H1 (cell line): ENCODE measurements around the gene ALDH3B1. TPM values are rescaled to one million over a fixed set of nuclear protein-coding genes. Genes with fewer than 3 reads are reported as not detected.

Experiments used
- CTCF ChIA-PET: fragments of 300-600 bp; sonication (Branson Sonifier 250); formaldehyde crosslinking; loops from one replicate; lab custom pipeline; 2021; ENCODE audit not compliant: partially characterized antibody; lab: Charles Lee
- POLR2A ChIA-PET: fragments of 300-600 bp; sonication (Branson Sonifier 250); formaldehyde crosslinking; loops from one replicate; lab custom pipeline; 2021; ENCODE audit warnings: inconsistent platforms; ENCODE audit not compliant: partially characterized antibody; lab: Charles Lee
- DNase-seq, 2 experiments: peaks; one replicate each; pipeline versions ENCODE4 v3.0.0 to v3.0.0-alpha.2; 2010 to 2022; ENCODE audit warnings: low spot score in 2 of 2, low read depth in 1 of 2, mixed read lengths in 1 of 2
- FAIRE-seq: peaks from 2 replicates; lab custom pipeline; 2011; peaks lifted over from hg19 to GRCh38; lab: Jason Lieb, UNC
- H2AFZ ChIP-seq: 2 replicates; pipeline ENCODE4 v1.8.1; 2012; ENCODE audit warnings: low read length, inconsistent platforms
- H2AK5ac ChIP-seq: 2 replicates; pipeline ENCODE4 v1.6.1; 2013; ENCODE audit warnings: low read depth, low read length
- H2BK120ac ChIP-seq: replicated peaks from 2 replicates; pipeline ENCODE3; 2013; ENCODE audit warnings: low read depth, low read length, inconsistent platforms
- H2BK12ac ChIP-seq: 2 replicates; pipeline ENCODE4 v1.6.1; 2013; ENCODE audit warnings: low read depth, low read length
- H2BK15ac ChIP-seq: 2 replicates; pipeline ENCODE4 v1.6.1; 2013; ENCODE audit warnings: low read length
- H2BK20ac ChIP-seq: 2 replicates; pipeline ENCODE4 v1.6.1; 2013; ENCODE audit warnings: low read length
- H2BK5ac ChIP-seq: 2 replicates; pipeline ENCODE4 v1.6.1; 2013; ENCODE audit warnings: low read depth, low read length
- H3K14ac ChIP-seq: 2 replicates; pipeline ENCODE4 v1.6.1; 2013; ENCODE audit warnings: inconsistent platforms; ENCODE audit not compliant: insufficient read length
- H3K18ac ChIP-seq: 2 replicates; pipeline ENCODE4 v1.6.1; 2013; ENCODE audit warnings: low read length; ENCODE audit errors: extremely low read depth
- H3K23ac ChIP-seq: 2 replicates; pipeline ENCODE4 v1.6.1; 2013; ENCODE audit warnings: inconsistent platforms; ENCODE audit not compliant: insufficient read length
- H3K23me2 ChIP-seq: 2 replicates; pipeline ENCODE4 v1.6.1; 2013; ENCODE audit warnings: low read depth, low read length
- H3K27ac ChIP-seq: 2 replicates; pipeline ENCODE4 v1.6.1; 2011; ENCODE audit warnings: low read depth, low read length, inconsistent platforms
- H3K27me3 ChIP-seq, 4 experiments: replicated peaks in 1 of 4; 1 replicate in 1 of 4; 2 replicates in 3 of 4; pipeline versions ENCODE4 v1.6.1 to v1.8.1; 2011 to 2013; ENCODE audit warnings: low read length in 3 of 4, mild to moderate bottlenecking in 3 of 4, inconsistent platforms in 2 of 4, mixed read lengths in 2 of 4, moderate library complexity in 1 of 4; ENCODE audit not compliant: control insufficient read depth in 3 of 4, insufficient read depth in 3 of 4; ENCODE audit errors: extremely low read depth in 1 of 4
- H3K36me3 ChIP-seq, 4 experiments: 2 replicates each; pipeline versions ENCODE4 v1.6.1 to v1.8.1; 2011 to 2013; ENCODE audit warnings: mild to moderate bottlenecking in 4 of 4, low read length in 3 of 4, moderate library complexity in 2 of 4, control low read depth in 1 of 4, inconsistent platforms in 1 of 4; ENCODE audit not compliant: insufficient read depth in 4 of 4, control insufficient read depth in 2 of 4
- H3K4ac ChIP-seq: replicated peaks from 2 replicates; pipeline ENCODE3; 2013; ENCODE audit warnings: low read length, low read depth, mixed read lengths, inconsistent platforms; ENCODE audit not compliant: insufficient read length
- H3K4me1 ChIP-seq, 4 experiments: replicated peaks in 1 of 4; 1 replicate in 1 of 4; 2 replicates in 3 of 4; pipeline versions ENCODE4 v1.6.1 to v1.8.1; 2011 to 2013; ENCODE audit warnings: low read length in 3 of 4, inconsistent platforms in 2 of 4, mixed read lengths in 1 of 4; ENCODE audit not compliant: insufficient read depth in 4 of 4, control insufficient read depth in 3 of 4
- H3K4me2 ChIP-seq, 2 experiments: 2 replicates each; pipeline versions ENCODE4 v1.6.1 to v1.8.1; 2011 to 2013; ENCODE audit warnings: low read depth in 2 of 2, low read length in 2 of 2, control low read depth in 1 of 2, inconsistent platforms in 1 of 2, mild to moderate bottlenecking in 1 of 2; ENCODE audit not compliant: insufficient read depth in 1 of 2
- H3K4me3 ChIP-seq, 4 experiments: fragments of 200-600, 300-600 bp in 1 of 4; sonication (generic), shearing (Covaris generic), sonication (Bioruptor Twin) in 1 of 4; 2 replicates each; pipeline versions ENCODE4 v1.5.1 to v1.8.1; 2011 to 2016; ENCODE audit warnings: low read length in 4 of 4, low read depth in 3 of 4, control low read depth in 2 of 4, inconsistent platforms in 2 of 4, mild to moderate bottlenecking in 2 of 4, mixed read lengths in 1 of 4, moderate library complexity in 1 of 4; ENCODE audit not compliant: insufficient read depth in 2 of 4; ENCODE audit errors: extremely low read depth in 1 of 4
- H3K56ac ChIP-seq: replicated peaks from 2 replicates; pipeline ENCODE3; 2013; ENCODE audit warnings: low read depth, mild to moderate bottlenecking, mixed read lengths, low read length, inconsistent platforms; ENCODE audit not compliant: insufficient read length
- H3K79me1 ChIP-seq: 2 replicates; pipeline ENCODE4 v1.6.1; 2013; ENCODE audit warnings: low read depth, low read length, control low read depth
- H3K79me2 ChIP-seq, 2 experiments: 2 replicates each; pipeline versions ENCODE4 v1.6.1 to v1.8.1; 2012 to 2013; ENCODE audit warnings: low read length in 2 of 2, mild to moderate bottlenecking in 2 of 2, inconsistent platforms in 1 of 2; ENCODE audit not compliant: insufficient read depth in 2 of 2, control insufficient read depth in 1 of 2
- H3K9ac ChIP-seq, 4 experiments: replicated peaks in 1 of 4; 1 replicate in 1 of 4; 2 replicates in 3 of 4; pipeline versions ENCODE4 v1.6.1 to v1.8.1; 2011 to 2013; ENCODE audit warnings: low read depth in 3 of 4, low read length in 3 of 4, control low read depth in 2 of 4, mild to moderate bottlenecking in 2 of 4, moderate library complexity in 2 of 4, inconsistent platforms in 1 of 4; ENCODE audit errors: extremely low read depth in 1 of 4
- H3K9me3 ChIP-seq, 2 experiments: 2 replicates each; pipeline versions ENCODE4 v1.6.1 to v1.8.1; 2012 to 2013; ENCODE audit warnings: mild to moderate bottlenecking in 2 of 2, moderate library complexity in 2 of 2, control low read depth in 1 of 2, inconsistent platforms in 1 of 2, low read depth in 1 of 2, low read length in 1 of 2, mixed read lengths in 1 of 2; ENCODE audit not compliant: insufficient read depth in 2 of 2
- H4K20me1 ChIP-seq, 2 experiments: replicated peaks in 1 of 2; 2 replicates each; pipeline versions ENCODE3 to v1.8.1; 2011 to 2013; ENCODE audit warnings: inconsistent platforms in 2 of 2, low read length in 2 of 2, mild to moderate bottlenecking in 1 of 2; ENCODE audit not compliant: insufficient read depth in 2 of 2, control insufficient read depth in 1 of 2
- H4K5ac ChIP-seq: 2 replicates; pipeline ENCODE4 v1.6.1; 2013; ENCODE audit warnings: low read length, low read depth, mixed read lengths, inconsistent platforms; ENCODE audit not compliant: insufficient read length
- H4K8ac ChIP-seq: 2 replicates; pipeline ENCODE4 v1.8.0; 2013; ENCODE audit warnings: mild to moderate bottlenecking, moderate library complexity, low read length, inconsistent platforms; ENCODE audit not compliant: insufficient read depth; ENCODE audit errors: extremely low read depth
- H4K91ac ChIP-seq: replicated peaks from 2 replicates; pipeline ENCODE3; 2013; ENCODE audit warnings: low read length, mixed read lengths, inconsistent platforms; ENCODE audit not compliant: insufficient read length
- ASH2L ChIP-seq: fragments of 200-600, 300-600 bp; sonication (generic); IDR thresholded peaks from one replicate; pipeline ENCODE4 v1.7.1; 2017; ENCODE audit warnings: low read length
- CEBPB ChIP-seq: IDR thresholded peaks from 2 replicates; pipeline ENCODE4 v1.6.1; 2012; ENCODE audit warnings: low read depth, low read length
- GABPA ChIP-seq: IDR thresholded peaks from 2 replicates; pipeline ENCODE4 v1.6.1; 2011; ENCODE audit warnings: mild to moderate bottlenecking, low read length, moderate library complexity, borderline replicate concordance; ENCODE audit not compliant: insufficient read depth
- HDAC6 ChIP-seq: IDR thresholded peaks from one replicate; pipeline ENCODE4 v1.7.1; 2012; ENCODE audit warnings: low read depth, mild to moderate bottlenecking, inconsistent platforms, low read length, moderate library complexity
- JUN ChIP-seq: IDR thresholded peaks from 2 replicates; pipeline ENCODE4 v1.6.1; 2011; ENCODE audit warnings: low read depth, mild to moderate bottlenecking, improper control_type of control experiment, low read length
- KDM4A ChIP-seq: IDR thresholded peaks from one replicate; pipeline ENCODE4 v1.7.1; 2012; ENCODE audit warnings: low read depth, mild to moderate bottlenecking, moderate library complexity, low read length, inconsistent platforms; ENCODE audit not compliant: severe bottlenecking
- MAFK ChIP-seq: IDR thresholded peaks from 2 replicates; pipeline ENCODE4 v1.6.1; 2012; ENCODE audit warnings: low read depth, mild to moderate bottlenecking, improper control_type of control experiment, low read length
- MAX ChIP-seq: IDR thresholded peaks from 2 replicates; pipeline ENCODE4 v1.6.1; 2012; ENCODE audit warnings: inconsistent platforms
- NANOG ChIP-seq: IDR thresholded peaks from 2 replicates; pipeline ENCODE4 v1.6.1; 2011; ENCODE audit warnings: low read length, low read depth, mild to moderate bottlenecking, inconsistent platforms; ENCODE audit not compliant: insufficient read depth, poor library complexity, severe bottlenecking
- RFX5 ChIP-seq: IDR thresholded peaks from 2 replicates; pipeline ENCODE4 v1.6.1; 2011; ENCODE audit warnings: low read depth, low read length, improper control_type of control experiment, borderline replicate concordance
- WGBS, 2 experiments: shearing (Covaris generic) in 1 of 2; methylation state at CpG; one replicate each; pipeline versions ENCODE4 v1.1.6 to v1.1.7; 2013 to 2015; ENCODE audit warnings: low lambda C conversion rate in 2 of 2, mixed read lengths in 2 of 2, inconsistent platforms in 1 of 2, low coverage in 1 of 2, missing lambda C conversion rate in 1 of 2; ENCODE audit not compliant: insufficient replicate concordance in 2 of 2, insufficient coverage in 1 of 2, insufficient read length in 1 of 2; ENCODE audit errors: extremely low coverage in 1 of 2, missing lambda C conversion rate in 1 of 2; 5-methylcytosine and 5-hydroxymethylcytosine counted together
- polyA plus RNA-seq, 7 experiments: library from polyadenylated mRNA; depleted of rRNA in 3 of 7; stranded (reverse) in 5 of 7; unstranded in 2 of 7; fragments of >200 nt in 5 of 7; fragments of 200-250 nt in 2 of 7; gene quantifications; 1 replicate in 5 of 7; 2 replicates in 1 of 7; 4 replicates in 1 of 7; pipeline versions ENCODE4 v1.2.1 to v1.2.3, GENCODE V29; 2011 to 2013; ENCODE audit warnings: missing spikeins in 2 of 7, mixed read lengths in 2 of 7
- total RNA-seq: library from RNA; stranded (reverse); fragmentation: NEBNext Ultra II Directional; extraction: Animal tissue kit (Norgen Biotek cat#: 25700); gene quantifications from 2 replicates; pipeline ENCODE4 v1.2.1, GENCODE V29; 2021

The ALDH3B1 gene
- total and polyA plus RNA-seq, 2 of the 8 experiments (the other 6 are each of a cell fraction or from before 2014, with no cell fraction given), result 0.32 to 0.47 TPM

GRCh38 chr11:68036141-68036716 is 26.1 kb downstream of the ALDH3B1 start:
- Histone ChIP-seq H2BK120ac (no peak overlapping the region), H2BK12ac (no peak overlapping the region), H3K9ac (no peak overlapping the region), H4K20me1 (peaks cover 0 to 5% of the 10 kb centered on the region in 2 experiments), H3K4me2 (no peak overlapping the region), H2BK5ac (no peak overlapping the region), H3K79me1 (peaks cover 3% of the 10 kb centered on the region), H2AK5ac (no peak overlapping the region), H3K79me2 (peaks cover 0 to 17% of the 10 kb centered on the region in 2 experiments; a peak in 2 of 4 replicates), H3K36me3 (peaks cover 4 to 17% (median 15%) of the 10 kb centered on the region in 4 experiments), H3K27ac (no peak overlapping the region), H3K56ac (no peak overlapping the region), H3K4ac (no peak overlapping the region), H3K23me2 (no peaks in the 10 kb centered on the region; the same call in 1 of the 2 replicates), H3K14ac (no peak overlapping the region), H4K91ac (no peak overlapping the region), H3K27me3 (no peaks in the 10 kb centered on the region), H3K23ac (no peak overlapping the region), H2BK15ac (no peak overlapping the region), H3K18ac (no peak overlapping the region), H3K9me3 (no peaks in the 10 kb centered on the region), H3K4me1 (peaks cover 4 to 28% (median 21%) of the 10 kb centered on the region in 4 experiments), H4K5ac (no peak overlapping the region), H2AFZ (no peak overlapping the region), H4K8ac (no peak overlapping the region; the same call in 1 of the 2 replicates), H2BK20ac (no peak overlapping the region), H3K4me3 (no peak overlapping the region)
- no peak for DNase-seq
- POLR2A ChIA-PET, result interaction anchor here (1.0 to 16.6 kb wide), 6 partner anchors 10 to 36 kb away, joined by 3 to 183 read pairs (median 5); partner anchors contain the start of gene ALDH3B1
- 89% methylated on average over 27 of the region's 27 CpGs; no CpG with 5 or more reads in 1 of the 2 experiments for WGBS, 2 experiments
- no peak for FAIRE-seq
- CTCF ChIA-PET, result interaction anchor here (1.4 kb wide), 1 partner anchor 16 kb away, joined by 3 read pairs; no protein-coding TSS in a partner anchor
- TF ChIP-seq MAFK (no peak), KDM4A (no peak), NANOG (no peak), RFX5 (no peak), GABPA (no peak), HDAC6 (no peak), ASH2L (no peak), CEBPB (no peak), MAX (no peak), JUN (no peak)
